GM18870 (cell line): ENCODE measurements around the gene EGR2.

Experiments used
- ATAC-seq: cut with Tn5 transposase; IDR thresholded peaks from one replicate; pipeline ENCODE4 v1.9.1; 2021; ENCODE audit warnings: moderate library complexity; ENCODE audit not compliant: unreplicated experiment

EGR2 gene

GRCh38 chr10:62816331-62817120 is at the start of gene EGR2:
Gene EGR2 (minus strand): TSS chr10:62816366. CDS start chr10:62816029, 337 bp downstream.
- peak; percentile 81 for ATAC-seq

- no peak for ATAC-seq
These were observed 46.3 kb upstream of the EGR2 start for GRCh38 chr10:62862447-62862846.

GRCh38 chr10:62861507-62861906 is 45.3 kb upstream of the EGR2 start:
- no peak for ATAC-seq

GRCh38 chr10:62860946-62861345 is 44.8 kb upstream of the EGR2 start:
- ATAC-seq: no peak

- ATAC-seq: no peak
These were observed 42.2 kb upstream of the EGR2 start for GRCh38 chr10:62858364-62858763.

DNA sequence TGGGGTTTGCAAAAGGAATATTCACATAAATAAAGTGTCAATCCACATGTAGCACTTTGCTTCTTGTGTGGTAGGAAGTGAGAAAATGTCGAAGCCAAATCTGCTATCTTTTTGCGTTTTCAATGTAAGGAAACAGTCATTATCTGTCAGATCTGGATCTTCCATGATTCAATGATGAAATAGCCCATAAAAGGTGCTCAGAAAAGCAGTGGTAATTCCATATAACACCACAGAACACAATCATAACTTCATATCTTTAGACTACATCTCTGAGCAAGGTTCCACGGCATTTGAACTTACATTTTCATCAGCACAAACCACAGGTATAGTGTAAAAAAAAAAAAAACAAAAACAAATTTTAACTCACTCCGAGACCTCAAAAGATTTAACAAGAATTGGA is 39.9 kb upstream of the EGR2 start:
- no peak for ATAC-seq

DNA sequence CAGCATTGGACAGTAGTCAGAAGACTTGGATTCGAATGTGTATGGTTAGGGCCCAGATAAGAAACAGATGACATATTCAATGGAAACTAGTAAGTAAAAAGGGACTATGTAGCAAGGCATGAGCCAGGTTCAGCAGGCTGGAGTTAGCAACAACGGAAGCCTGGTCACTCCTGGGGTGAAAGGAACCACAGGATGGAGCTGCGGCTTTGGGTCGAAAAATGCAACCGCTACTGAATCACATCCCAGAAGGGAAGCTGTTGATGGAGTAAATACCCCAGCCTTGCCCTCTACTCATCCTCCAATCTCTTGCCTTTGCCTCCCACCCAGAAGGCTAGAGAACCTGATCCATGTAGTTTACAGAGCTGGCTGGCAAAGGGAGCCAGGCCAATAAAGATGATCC is 37.5 kb upstream of the EGR2 start:
- ATAC-seq: no peak

DNA sequence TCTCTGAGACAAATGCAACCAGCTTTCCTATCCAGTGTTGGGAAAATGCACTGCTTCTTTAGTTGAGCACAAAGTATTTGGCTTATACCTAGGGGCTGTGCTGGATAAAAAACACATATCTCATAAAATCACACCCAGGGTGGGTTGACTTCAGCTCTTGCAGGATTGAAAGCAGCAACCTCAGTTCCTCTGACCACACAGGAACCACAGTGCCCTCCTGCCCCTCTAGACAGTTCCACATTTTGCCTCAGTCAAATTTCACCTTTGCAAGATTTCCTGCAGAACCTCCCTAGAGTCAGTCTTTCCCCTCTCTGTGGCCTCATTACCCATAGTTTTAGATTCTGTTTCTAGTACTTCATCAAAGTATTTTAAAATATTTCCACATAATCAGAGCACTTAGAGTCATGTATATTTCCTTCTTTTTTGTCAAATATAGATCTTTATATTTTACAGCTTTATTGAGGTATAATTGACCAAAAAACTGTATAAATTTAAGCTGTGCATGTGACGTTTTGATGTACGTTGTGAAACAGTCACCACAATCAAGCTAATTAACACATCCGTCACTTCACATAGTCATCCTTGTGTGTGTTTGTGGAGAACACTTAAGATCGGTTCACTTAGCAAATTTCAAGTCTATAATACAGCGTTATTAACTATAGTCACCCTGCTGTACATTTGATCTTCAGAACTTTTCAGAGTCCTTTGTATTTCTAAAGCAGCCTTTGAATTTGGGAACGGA is 37.0 kb upstream of the EGR2 start:
- ATAC-seq: peak; percentile 53

DNA sequence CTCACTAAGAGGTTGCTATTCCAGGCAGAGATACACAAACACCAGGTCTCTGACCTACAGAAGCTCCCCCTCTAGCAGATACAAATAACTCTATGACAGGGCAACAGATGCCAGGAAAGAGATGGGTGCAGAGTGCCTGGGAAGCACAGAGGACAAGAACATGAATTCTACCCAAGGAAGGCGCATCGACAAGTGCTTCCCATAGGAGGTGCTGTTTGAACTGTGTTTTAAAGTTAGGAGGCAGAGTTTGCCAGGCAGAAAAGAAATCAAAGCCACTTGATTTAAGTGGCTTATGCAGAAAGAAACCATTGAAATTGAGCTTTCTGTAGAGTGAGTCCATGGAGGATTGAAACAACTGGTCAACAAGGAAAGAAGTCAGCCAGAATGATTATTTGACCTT is 35.3 kb upstream of the EGR2 start:
- ATAC-seq: no peak

DNA sequence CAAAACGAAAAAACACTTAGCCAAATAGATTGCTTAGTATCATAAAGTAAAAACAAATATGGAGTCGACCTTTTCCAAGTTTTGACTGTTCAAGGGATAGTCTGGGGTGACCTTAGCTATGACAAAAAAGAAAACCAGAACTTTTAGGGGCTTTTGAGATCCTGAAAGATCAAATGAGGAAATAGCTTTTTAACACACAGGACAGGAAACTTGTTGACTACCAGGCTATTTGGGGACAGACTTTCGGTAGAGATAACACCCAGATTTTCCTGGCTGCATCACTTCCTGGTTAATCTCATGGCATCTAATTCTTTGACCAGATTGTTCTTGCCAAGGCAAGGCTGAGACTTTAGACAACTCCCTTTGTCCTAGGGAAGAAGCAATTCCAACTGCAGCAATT is 34.5 kb upstream of the EGR2 start:
- no peak for ATAC-seq

DNA sequence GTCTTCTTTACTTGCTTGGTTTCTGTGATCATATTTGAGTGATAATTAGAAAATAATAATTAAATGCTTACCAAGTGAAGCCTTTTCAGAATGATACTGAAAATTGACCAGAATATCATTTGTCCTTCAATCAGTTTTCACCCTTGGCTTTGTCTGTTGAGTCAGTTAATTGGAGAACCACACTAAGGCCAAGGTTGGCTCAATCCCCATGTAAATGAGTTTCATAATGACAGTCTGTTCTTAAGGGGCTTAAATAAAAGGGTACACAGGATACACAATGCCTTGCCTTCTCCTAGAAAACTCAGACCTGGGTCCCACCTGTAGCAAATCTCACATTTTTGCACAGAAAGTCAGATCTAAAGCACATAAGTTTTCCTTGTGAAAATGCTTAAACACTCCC is 31.3 kb upstream of the EGR2 start:
- ATAC-seq: no peak

DNA sequence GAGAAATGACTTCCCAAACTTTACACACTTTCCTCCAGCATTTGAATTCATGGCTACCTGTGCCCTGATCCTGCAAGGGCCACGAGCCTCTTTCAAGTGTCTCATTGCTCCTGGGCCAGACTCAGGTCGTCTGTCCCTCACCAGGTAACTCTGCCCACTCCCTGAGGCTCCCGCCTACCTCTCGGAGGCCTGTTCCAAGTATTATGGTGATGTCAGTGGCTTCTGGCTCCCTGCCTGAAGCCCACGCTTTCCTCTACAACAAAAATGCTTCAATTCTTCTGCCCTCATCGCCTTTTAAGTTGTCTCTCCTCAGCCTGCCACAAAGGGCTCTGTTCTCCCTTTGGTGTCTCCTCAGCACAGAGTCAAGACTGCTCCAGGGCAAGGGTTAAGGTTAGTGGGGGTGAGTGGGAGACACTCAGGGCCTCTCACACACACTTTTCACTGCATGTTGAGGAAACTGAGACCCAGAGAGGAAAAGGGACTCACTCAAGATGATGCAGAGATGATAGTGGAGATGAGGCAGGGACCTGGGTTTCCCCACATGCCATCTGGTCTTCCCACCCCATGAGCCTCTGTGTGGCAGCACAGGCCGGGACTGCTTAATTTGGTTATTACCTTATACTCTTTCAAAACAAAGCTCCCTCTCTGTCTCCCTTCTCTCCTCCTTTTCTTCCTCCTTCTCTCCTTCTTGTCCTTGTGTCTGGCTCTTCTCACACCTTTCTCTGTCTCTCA is 28.3 kb upstream of the EGR2 start:
- no peak for ATAC-seq

DNA sequence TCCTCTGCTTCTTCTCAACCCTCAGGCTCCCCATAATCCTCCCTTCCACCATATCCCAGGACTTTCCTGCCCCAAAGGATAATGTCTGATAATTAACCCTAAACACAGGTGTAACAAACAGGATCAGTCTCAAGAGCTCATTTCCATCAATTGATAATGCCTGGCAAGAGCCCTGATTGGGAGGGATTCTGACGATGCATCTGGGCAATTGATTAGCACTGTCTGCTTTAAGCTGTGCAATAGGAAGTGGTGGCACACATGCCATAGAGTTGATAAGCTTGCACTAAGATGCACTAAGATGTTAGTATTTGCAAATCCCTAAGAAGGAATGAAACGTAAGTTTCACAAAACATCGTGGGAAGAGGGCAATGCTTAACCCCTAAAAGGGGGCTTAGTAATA is 27.4 kb upstream of the EGR2 start:
- no peak for ATAC-seq

DNA sequence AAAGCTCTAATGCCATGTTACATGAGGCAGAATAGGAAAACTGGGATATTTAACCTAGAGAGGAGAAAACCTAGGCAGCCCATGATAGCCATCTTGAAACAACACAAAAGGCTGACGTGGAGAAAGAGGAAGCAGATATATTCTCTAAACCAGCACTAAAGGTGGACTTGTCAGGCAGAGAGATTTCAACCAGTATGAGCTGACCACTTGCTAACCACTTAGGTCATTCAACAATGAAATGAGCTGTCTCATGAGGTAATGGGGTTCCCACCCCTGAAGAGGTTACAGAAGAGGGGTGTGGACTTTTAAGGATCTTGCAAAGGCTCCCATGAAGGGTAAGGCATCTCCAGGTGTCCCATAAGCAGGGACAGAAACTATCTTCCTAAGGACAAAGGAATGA is 26.8 kb upstream of the EGR2 start:
- peak; percentile 54 for ATAC-seq

- no peak for ATAC-seq
These were observed 23.4 kb upstream of the EGR2 start for GRCh38 chr10:62839590-62839989.

- no peak for ATAC-seq
These were observed 15.2 kb upstream of the EGR2 start for GRCh38 chr10:62831346-62831745.

GRCh38 chr10:62830679-62831078 is 14.5 kb upstream of the EGR2 start:
- ATAC-seq: no peak

DNA sequence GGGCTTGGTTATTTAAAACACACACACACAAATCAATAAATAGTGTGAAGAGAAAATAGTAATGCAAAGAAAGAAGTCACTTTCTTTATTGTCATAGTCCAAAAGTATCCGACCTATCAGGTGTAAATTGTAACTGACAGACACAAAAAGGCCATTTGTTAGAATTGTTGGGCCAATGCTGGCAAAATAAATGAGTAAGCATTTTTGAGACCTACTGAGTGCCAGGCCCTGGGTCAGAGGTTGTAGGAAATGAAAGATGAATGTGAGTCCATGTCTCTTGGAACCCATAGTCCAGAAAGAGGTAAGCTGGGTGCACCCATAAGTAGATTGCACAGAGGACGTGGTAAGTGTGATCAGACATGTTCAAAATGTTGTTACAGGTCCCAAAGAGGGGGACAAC is 13.5 kb upstream of the EGR2 start:
- ATAC-seq: no peak

GRCh38 chr10:62826273-62826672 is 10.1 kb upstream of the EGR2 start:
- no peak for ATAC-seq

DNA sequence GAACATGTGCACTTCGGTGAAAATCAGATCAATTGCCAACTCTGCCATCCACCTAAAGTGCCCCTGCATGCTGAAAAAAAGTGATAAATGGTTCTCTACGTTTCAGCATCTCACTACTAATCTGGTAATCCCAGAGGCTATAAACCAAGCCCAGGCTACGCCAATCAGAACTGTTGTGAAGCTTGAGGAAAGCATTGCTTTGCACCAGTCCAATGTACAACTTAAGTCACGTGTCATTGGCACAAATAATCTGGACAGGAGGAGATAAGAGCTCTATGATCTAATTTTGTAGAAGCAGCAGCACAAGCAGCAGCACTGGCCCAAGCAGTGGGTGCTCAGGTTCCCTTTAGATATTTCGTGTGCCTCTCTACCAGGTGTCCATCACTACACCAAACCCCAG is 4.4 kb upstream of the EGR2 start:
- no peak for ATAC-seq

GRCh38 chr10:62819141-62819920 is 3.2 kb upstream of the EGR2 start:
- no peak for ATAC-seq
